Renal cortical epithelial cell (primary cell): ENCODE measurements around the gene SHISA9. TPM values are rescaled to one million over a fixed set of nuclear protein-coding genes. Genes with fewer than 3 reads are reported as not detected.

ENCODE experiments used
- DNase-seq: peaks from one replicate; pipeline ENCODE4 v3.0.0-alpha.2; 2011; ENCODE audit warnings: low read depth
- total RNA-seq: library from RNA; depleted of rRNA; stranded (reverse); fragments of >200 nt; gene quantifications from 2 replicates; pipeline ENCODE4 v1.2.3, GENCODE V29; 2014

SHISA9 gene
- total RNA-seq, 1 donor from 2014 or later = 21.3 TPM

DNA sequence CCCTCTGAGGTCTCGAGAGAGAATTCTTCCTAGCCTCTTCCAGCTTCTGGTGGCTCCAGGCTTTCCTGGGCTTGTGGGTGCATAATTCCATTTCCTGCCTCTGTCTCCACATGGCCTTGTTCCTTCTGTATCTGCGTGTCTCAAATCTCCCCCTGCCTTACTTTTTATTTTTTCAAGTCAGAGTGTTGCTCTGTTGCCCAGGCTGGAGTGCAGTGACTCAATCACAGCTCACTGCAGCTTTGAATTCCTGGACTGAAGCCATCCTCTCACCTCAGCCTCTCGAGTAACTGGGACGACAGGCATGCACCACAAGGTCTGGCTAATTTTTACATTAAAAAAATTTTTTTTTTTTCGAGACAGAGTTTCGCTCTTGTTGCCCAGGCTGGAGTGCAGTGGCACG is 120.6 kb downstream of the SHISA9 start:
- DNase-seq = peak; percentile 31

DNA sequence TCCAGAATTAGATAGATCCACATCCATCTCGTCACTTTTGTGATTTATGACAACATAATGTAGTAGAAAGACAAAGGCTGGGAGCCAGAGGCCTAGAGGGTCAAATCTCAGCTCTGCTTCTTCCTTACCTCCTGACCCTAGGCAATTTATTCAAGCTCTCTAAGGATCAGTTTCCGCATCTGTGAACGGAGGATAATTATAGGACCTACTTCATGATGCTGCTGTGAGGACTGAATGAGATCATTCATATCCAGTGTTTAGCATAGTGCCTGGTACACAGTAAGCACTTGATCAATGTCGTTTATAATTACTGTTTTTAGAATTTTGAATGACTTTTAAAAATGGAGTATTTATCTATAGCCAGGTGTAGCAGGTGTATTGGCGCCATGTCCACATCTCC is 128.4 kb downstream of the SHISA9 start:
- DNase-seq = no peak

DNA sequence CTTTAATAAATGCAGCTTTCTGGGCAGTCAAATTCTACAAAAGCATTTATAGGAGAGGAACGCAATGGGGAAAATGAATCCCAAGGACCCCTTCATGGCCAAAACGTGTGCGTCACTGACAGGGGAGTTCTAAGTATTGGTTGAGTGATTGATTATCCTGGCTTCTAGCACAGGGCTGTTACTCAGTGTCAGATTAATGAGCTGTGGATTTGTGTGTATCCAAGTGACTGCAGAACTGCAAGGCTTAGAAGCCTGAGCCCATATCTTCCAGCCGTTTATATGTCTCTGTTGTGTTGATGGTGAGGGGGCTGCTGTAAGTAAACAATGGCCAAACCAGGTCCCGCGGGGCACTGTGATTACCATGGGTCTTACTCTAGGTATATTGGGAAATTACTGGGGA is 129.4 kb downstream of the SHISA9 start:
- peak; percentile 13 for DNase-seq

DNA sequence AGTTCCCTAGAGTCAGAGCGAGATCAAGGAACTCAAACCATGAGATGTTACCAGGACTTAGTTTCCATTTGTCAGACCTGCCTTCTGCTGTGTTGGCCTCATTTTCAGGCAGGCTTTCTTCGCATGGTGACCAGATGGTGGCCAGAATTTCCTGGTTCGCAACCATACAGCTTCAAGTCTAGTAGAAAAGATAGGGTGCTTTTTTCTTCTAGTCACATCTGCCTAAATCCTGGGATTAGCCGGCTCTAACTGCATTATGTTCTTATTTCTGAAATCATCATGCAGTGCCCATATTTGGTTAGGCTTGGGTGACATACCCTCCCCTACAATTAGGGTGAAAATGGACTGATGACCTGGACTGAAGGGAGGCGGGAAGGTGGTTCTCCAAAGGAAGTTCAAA is 131.5 kb downstream of the SHISA9 start:
- DNase-seq = no peak

DNA sequence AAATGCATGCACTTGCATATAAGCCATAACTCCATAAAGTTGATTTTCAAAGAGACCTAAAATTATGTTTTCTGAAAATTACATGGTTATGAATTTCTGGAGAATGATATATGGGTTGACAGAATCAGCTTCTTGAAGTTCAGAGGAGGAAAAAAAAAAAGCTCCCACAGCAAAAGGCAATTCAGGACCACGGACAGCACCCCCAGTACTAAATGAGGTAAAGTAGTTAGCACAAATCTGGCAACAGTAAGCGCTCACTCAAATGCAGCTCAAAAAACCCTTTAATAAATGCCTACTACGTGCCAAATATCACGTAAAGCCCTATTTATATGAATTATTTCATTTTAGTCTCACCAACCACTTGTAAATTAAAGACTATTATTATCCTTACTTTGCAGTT is 135.2 kb downstream of the SHISA9 start:
- peak; percentile 56 for DNase-seq

DNA sequence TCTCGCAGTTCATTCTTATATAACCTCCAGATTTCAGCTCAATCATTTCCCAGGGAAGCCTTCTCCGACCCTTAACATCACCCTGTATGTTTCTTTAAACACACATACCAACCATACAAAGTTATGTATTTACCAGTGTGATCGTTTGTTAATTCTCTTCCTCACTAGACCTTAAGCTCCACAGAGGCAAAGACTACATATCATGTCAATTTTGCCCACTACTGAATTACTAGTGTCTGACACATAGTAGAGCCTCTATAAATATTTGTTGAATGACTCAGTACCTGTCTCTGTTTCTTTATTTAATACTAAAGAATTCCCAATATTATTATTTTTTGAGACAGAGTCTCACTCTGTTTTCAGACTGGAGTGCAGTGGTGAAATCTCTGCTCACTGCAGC is 137.2 kb downstream of the SHISA9 start:
- DNase-seq = peak; percentile 16

DNA sequence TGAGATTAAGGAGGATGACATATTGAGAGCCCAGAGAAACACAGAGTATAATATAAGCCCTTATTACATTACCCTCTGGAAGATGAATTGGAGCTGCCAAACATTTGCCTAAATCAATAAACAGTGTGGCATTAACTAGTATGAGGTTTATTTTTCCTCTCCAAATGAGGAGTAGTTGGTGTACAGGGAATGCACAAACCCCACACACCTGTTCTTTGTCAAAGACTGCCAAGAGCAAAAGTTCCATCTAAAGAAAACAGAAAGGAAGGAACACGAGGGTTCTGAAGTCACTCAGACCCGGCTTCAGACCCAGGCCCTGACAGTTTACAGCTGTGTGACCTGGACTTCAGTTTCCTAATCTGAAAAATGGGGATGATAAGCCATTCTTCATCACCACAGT is 138.1 kb downstream of the SHISA9 start:
- DNase-seq = no peak

DNA sequence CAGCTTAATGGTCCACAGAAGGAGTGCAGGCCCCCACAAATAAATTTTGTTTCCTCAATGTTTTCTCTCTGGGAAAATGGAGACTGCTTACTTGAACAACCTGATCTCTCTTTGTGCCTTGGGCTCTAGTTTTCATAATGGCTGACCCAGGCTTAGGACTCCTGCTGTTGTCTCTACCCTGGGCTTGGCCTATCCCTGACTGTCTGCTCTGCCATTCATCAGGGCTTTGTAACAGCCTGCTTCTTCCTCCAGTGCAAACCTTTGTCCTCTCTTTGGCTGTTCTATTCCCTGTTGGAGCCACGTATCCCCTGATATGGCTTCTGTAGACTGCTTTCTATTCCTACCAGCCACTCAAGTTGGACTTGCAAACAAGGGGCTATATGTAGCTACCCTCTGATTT is 139.8 kb downstream of the SHISA9 start:
- no peak for DNase-seq

DNA sequence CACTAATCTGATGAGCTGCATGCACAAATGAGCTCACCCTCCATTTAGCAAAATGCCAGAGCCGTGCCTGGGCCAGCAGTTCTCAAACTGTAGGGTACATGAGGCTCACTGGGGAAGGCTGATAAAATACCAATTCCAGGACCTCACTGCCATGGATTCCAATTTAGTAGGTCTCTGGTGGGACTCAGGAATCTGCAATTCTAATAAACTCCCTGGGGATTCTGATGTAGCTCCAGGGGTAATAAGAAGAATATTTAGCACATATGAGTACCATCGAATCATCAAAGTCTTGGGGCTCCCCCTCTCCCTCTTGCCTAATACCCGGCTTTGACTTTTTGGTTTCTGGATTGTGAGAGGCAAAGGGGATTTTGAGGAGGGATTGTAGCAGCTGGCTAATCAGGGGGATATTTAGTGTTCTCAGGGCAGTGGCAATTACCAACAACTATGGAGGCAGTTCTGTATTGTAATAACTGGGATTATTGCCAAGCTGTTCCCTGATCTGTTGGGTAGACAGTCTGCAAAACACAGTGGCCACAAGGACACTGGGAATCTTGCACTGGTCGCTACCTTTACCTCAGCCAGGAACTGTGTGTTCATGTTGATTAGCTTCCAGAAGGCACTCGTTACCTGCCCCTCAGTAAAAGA is 140.4 kb downstream of the SHISA9 start:
- DNase-seq = no peak

DNA sequence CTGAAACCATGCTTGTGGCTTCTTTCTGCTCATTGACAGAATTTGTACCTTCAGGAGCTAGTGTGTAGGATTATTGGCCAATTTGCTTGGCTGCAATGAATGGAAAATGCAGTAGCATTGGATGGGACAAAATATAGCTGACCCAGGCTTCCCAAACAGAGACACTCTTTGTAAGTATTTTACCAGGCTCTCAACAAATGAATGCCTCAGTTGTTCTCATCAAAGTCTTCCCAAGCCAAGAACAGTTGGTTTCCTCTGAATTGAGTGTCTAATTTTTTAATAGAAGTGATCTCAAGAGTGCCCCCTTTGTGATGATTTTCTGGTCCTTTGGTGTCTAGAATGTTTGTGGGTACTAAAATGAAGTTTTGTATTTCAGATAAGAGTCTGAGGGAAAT is 140.9 kb downstream of the SHISA9 start:
- DNase-seq = no peak

DNA sequence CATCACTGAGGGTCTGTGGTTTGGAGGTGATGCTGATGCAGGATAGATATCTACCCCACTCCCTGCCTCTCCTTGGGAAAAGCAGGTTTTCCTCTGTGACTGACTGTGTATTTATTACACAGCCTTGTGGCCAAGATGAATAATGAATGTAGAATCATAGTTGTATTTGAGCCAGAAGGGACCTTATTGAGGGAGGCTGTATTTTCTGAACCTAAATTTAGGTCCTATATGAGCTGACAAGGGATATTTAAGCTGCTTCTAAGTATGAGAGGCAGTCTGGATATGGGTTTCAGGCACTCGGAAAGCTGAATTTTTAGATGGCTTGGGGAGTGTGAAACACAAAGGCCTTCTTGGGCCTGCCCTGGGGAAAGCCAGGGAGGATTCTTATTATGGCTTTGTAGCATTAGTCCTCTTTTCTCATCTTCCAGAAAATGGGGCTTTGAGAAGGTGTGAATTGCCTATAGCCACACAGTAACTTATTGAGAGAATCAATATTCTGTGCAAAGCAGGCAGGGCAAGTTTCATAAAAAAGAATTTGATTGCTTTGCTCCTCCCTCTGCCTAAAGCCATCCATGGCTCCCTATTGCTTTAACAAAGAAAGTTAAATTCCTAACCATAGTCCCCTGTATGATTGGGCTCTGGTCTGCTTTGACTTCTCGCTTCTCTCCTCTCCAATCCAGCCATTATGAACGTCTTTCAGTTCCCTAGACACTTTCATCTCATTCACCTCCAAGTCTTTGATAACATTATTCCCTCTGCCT is 144.8 kb downstream of the SHISA9 start:
- no peak for DNase-seq

DNA sequence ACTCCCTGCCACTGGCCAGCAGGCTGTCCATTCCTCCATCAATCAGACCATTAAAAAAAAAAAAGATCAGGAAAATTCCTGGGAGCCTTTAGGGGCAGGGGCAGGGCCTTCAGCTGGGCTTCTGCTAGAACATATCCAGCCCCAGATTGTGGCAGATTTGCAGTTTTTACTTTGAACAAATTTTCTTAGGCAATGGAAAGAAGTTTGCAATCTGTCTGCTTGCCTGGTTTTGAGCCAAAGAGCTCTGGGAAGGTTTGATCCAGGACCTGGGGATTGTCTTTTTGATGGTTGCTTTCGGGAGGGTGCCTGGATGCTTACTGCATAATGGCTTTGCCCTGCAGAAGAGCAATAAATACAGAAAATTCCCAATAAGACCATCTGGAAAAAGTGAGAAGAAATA is 145.9 kb downstream of the SHISA9 start:
- DNase-seq = no peak

DNA sequence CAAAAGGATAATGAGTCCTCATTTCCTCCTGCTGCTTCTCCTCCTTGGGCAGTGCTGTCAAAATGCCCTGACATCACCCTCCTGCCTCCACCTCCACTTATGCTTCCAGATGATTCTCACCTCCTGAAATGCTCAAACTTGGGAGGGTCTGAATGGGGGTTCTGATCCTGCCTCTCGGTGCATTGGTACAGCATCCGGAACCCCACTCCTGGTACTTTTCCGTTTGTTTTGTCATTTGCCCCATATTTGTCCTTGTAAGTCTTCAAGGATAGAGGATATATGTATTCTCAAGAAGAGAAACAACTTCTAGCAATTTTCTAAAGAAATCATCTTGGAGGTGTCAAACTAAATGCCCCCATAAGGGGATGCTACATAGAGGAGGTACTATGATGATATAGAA is 148.3 kb downstream of the SHISA9 start:
- no peak for DNase-seq

DNA sequence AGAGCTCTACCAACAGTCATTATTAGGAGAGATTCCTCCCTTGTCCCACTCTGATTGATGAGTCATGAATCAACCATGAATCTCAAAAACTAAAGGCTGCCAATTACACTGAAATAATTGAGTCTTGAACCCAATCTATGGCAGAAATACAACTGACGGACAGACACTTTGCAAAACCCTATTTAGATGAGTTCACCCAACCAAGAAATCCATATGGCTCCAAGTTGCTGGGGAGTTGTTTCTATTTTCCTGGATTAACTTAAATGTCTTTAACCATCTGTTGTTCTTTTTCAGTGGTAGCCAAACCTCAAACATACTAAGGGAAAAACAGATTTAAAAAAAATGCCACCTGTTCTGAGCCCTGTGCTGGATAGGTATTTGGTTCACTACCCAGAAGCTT is 151.0 kb downstream of the SHISA9 start:
- no peak for DNase-seq

DNA sequence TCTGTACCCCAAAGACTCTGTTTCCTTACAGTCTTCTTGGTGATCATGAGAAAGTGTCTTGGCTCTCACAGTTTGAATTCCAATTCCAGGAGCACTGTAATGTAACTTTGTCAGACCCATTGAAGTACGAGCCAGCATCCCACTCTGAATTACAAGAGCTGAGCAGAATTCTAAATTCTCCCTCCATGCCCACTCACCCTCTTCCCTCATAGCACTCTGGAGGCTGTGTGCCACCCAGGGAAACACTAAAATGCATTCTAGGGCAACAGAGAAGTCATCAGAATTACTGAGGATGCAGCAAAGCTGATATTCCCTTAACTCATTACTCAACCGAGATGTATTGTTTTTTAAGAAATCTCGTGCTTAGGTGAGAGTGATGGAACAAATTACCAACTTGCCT is 154.1 kb downstream of the SHISA9 start:
- no peak for DNase-seq

DNA sequence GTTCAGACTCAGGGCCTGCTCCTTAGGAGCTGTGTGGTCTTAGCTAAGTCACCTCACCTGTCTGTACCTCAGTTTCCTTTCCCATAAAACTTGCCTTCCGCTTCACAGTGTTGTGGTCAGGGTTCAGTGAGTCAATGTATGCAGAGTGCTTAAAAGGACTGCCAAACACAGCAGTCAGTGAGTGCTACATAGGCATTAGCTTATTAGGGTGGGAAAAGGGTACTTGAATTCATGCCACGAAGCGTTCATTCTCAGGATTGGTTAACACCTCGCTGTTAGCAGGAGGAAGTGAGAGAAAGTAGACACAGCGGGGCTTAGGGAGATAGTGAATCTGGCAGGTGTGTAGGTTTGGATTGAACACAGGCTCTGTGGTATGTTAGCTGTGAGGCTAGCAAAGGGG is 155.2 kb downstream of the SHISA9 start:
- DNase-seq = no peak

DNA sequence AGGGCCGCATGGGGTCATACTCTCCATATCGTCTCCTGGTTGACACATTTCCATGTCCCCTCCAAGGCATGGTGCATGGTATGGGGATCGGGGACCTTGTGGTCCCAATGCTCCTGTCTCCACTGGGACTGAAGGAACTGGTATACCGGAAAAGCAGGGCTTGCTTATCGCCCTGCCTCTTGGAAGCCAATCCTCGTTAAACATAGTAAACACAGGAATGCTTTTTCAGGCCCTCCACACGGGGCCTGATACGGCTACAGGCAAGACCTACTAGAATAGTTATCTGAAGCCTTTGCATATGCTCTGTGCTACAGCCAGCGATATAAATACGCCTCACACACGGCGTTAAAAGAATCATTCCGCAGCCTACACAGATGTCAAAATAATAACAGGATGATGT is 159.5 kb downstream of the SHISA9 start:
- no peak for DNase-seq

DNA sequence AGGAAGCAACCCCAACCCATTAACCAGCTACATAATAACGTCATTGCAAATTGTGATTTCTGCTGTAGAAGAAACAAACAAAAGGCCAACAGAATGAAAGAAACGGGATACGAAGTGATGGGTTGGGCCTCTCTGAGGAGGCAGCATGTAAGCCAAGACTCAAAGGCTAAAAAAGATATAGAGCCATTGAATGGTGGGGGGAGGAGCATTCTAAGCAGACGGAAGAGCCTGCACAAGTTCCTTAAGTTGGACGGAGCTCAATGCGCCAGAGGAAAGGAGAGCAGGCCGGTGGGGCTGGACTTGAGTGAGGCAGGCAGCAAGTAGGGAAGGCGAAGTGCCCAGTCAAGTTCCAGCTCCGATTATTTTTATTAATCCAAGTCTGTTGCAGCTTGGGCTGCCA is 160.3 kb downstream of the SHISA9 start:
- DNase-seq = no peak

DNA sequence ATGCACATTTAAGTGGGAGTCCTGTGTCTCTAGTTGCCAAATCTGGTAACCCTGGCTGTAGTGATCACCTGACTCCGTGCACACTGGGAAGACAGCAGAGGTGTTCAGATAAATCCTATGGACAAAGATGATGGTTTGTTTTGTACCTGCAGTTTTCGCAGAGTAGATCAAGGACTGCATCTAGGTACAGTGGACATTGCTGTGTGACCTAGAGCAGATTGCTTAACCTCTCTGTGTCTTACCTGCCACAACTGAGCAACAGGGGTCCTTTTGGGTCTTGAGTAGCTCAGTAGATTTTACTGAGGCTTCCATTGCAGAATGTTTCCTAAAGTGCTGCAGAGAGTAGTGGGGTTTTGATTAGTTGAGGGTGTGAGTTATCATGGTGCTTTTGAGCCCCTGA is 160.8 kb downstream of the SHISA9 start:
- DNase-seq = no peak

DNA sequence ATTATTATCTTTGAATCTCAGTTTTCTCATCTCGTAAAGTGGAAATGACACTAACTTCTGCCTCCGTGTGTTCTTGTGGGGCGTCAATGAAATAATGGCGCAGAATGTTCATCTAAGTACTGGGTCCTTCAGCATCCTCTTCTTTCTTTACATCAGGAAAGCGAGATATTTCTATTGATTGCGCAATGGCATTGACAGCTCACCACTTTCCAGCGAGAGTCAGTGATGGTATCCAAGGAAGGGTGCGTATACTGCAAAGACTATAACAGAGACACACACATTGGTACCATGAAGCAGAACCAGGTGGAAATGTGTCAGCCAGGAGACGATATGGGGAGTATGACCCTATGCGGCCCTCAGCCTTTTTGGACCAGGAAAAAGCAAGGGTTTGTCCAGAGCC is 162.1 kb downstream of the SHISA9 start:
- no peak for DNase-seq

DNA sequence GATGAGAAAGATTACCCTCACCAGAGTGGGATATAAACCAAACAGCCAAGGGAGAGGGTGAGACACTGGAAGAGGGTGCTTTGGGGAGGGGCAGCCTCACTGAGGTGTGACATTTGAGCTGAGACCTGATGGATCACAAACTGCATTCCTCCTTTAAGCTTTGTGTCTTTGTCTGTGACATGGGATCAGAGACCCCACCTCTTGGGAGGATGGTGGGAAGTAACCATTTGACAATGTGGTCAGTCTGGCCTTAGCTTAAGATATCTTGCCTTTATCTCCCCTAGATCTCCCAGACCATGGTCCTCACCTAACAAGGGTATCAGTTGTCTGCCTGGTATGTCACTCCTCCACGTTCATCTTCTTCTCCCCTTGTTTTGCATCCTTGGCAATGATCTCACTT is 163.4 kb downstream of the SHISA9 start:
- DNase-seq = no peak

DNA sequence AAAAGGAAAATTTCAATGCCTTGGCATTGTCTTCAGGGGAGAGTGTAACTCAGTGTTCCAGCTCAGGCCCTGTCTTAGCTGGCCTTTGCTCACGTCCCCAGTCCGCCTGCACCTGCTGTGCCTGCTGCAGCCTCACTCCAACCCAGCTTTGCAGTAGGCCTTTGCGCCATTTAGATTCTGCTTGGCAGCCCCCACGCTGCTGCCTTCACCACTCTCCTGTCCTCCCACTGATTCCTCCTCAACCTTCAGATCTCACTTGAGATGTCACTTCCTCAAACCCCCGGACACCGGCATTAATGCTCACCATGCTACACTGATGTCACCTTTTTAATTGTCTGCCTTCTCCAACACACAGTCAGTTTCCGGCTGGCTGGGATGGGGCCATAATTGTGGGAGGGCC is 166.2 kb downstream of the SHISA9 start:
- no peak for DNase-seq

DNA sequence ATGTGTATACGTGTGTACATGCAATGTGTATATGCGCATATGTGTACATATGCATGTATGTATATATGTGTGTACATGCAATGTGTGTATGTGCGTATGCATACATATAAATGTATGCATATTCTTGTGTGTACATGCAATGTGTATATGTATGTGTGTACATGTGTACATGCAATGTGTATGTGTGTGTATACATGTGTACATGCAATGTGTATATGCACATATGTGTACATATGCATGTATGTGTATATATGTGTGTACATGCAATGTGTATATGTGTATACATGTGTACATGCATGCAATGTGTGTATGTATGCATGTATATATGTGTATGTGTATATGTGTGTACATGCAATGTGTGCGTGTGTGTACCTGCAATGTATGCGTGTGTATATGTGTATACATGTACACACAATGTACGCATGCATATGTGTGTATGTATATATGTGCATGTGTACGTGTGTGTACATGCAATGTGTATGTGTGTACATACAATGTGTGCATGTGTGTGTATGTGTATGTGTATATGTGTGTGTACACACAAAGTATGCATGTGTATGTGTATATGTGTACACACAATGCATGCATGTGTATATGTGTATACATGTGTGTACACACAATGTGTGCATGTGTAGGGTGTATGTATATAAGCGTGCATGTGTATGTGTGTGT is 167.7 kb downstream of the SHISA9 start:
- DNase-seq = no peak
